NCI-H82 treated with DMSO at 0.1 percent for 48 hours (cell line): ENCODE results near the gene WAS.
A peak's percentile ranks its signal among the peaks of the same experiment; 100 is the strongest.

Source experiments
- DNase-seq: peaks from one replicate; lab custom pipeline; 2025; ENCODE audit not compliant: unreplicated experiment; lab: John Stamatoyannopoulos, UW

Gene WAS

DNA sequence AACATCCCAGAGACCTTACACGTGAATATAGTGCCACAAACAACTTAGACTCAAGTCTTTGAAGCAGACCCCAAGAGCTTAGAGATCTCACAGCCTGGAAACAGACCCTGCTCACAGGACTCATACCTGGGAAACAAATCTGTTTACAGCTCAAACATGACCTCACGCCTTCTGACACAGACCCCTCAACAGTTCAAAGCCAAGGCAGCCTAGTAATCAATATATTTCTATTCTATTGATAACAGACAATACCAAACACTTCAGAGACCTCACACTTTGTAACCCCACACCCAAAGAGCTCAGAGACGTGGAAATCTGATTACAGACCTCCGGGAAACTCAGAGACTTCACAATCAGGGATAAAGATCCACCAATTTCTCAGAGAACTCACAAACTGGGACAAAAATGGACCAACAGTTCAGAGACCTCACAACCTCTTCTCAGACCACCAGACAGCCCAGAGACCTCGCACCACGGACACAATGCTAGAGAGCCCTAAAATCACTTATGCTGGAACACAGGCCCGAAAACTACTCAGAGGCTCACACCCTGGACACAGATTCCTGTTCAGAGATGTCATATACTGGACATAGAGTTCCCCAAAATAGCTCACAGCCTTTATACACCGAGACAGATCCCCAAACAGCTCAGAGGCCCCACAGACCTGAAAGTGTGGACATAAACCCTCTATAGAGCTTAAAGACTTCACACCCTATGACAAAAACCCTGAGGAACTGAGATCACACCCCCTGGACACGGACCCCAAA is 27.7 kb downstream of the WAS start:
- no peak for DNase-seq

- no peak for DNase-seq
Observed at GRCh38 chrX:48711929-48712505, 28.4 kb downstream of the WAS start.

- DNase-seq: no peak
Observed at GRCh38 chrX:48713847-48714246, 30.2 kb downstream of the WAS start.

DNA sequence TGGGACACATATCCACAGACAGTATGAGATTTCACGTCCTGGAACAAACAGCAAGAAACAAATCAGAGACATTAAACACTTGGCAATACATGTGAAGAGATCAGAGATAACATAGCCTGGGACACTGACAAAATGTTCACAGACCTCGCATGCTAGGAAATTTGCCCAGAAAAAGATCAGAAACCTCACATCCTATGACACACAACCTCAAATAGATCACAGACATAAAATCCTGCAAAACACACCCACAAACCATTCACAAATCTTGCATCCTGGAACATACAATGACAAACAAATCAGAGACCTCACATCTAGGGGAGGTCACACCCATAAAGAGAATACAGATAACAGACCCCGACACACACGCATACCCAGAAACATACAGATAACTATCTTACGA is 31.0 kb downstream of the WAS start:
- no peak for DNase-seq

- DNase-seq: no peak
Observed at GRCh38 chrX:48715072-48715471, 31.5 kb downstream of the WAS start.

DNA sequence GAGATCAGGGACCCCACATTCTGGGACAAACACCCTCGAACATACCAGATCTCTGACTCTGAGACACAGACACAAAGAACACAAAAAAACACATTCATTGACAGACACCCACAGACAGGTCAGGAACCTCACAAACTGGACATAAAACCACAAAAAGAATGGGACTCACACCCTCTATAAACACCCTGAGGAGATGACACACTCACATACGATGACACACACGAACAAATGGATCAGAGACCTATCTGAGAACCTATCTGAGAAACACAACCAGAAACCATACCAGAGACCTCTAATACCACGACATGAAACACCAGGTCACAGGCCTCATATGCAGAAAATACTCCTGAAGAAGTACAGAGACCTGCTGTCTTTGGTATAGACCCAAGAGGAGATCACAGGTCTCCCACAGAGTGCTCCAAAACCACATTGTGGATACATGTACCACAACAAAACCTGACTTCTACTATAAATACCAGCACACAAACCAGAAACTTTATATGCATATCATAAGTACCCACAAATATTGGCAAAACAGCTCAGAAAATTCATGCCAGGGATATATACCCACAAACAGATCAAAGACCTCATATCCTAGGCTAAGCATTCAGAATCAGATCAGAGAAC is 32.4 kb downstream of the WAS start:
- DNase-seq: no peak

DNA sequence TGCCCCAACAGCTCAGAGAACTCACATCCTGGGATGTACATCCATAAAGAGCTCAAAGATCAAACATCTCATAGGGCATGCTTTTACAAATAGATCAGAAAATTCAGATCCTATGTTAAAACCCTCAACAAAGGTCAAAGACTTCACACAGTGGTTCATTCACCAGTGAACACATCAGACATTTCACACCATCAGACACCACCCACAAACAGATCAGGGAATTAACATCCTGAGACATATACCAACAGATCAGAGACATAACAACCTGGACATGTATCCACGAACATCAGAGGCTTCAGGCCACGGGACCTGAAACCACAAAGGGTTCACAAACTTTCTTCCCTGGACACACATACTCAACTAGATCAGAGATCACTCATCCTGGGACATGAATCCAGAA is 36.4 kb downstream of the WAS start:
- no peak for DNase-seq

DNA sequence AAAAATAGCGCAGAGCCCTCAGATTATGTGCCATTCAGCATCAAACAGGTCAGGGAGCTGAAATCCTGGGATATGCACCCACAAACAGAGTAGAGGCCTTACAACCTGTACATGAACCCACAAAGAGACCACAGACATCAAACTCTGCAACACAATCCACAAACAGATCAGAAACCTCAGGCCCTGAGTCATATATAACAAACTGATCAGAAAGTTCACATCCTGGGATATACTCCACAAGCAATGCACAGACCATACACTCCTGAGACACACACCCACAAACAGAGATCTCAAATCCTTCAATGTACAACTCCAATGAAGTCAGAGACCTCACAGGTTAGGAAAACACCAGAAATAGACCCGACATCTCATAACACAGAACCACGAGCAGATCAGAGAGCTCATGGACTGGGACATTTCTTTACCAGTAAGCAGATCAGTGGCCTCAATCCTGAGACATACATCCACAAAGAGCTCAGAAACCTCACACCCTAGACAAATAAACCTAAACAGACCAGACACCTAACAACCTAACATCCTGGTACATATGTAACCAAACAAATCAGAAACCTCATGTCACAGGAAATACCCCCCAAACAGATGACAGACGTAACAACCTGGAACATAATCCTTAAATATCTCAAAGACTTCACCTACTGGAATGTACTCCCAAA is 37.1 kb downstream of the WAS start:
- DNase-seq: no peak

DNA sequence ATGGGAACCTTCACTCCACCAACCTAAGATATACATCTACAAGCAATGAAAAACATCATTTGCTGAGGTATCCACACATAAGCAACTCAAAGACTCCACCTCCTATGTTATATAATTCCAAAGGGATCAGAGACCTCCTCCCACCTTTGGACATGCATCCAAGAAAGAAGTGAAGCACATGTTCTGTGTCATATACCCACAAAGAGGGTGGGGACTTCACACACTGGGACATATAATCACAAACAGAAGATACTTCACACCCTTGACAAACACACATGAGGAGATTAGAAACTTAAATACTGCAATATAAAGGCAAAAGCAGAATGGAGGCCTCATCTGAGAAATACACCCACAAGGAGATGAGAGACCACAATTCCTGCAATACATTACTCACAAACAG is 38.3 kb downstream of the WAS start:
- DNase-seq: no peak

DNA sequence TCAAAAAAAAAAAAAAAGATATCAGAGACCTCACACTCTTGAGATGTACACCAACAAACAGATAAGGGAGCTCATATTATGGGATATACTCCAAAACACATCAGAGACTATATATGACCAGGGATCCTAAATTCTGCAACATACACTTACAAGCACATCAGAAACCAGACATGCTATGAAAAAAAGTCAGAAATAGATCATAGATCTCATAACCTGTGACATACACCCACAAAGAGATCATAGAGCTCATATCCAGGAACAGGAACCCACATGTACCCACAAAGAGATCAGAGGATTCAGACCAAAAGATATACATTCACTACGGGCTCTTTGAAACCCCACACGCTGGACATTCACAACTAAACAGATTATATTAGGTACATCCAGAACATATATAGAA is 43.0 kb downstream of the WAS start:
- no peak for DNase-seq

DNA sequence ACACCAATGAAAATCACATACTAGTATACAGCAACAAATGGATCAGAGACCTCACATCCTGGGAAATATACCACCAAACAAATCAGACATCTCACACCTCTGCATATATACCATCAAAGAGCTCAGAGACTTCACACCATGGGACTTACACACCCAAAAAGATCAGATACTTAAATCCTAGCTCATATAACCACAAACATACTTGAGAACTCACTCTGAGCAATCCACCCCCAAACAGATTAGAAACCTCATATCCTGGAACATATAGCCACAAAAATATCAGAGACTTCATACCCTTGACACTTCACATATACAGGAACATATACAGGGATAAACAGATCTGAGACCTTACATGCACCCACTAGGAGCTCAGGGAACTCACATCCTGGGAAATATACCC is 45.1 kb downstream of the WAS start:
- DNase-seq: no peak

GRCh38 chrX:48736303-48736702 is 52.7 kb downstream of the WAS start:
- DNase-seq: no peak

- no peak for DNase-seq
Observed at GRCh38 chrX:48736878-48737212, 53.2 kb downstream of the WAS start.

- peak; percentile 90 for DNase-seq
Observed at GRCh38 chrX:48737213-48737938, 53.8 kb downstream of the WAS start.

- DNase-seq: peak; percentile 4
Observed at GRCh38 chrX:48737940-48738339, 54.3 kb downstream of the WAS start.
